ENCODE results near the gene EDN3.

Gene EDN3

DNA sequence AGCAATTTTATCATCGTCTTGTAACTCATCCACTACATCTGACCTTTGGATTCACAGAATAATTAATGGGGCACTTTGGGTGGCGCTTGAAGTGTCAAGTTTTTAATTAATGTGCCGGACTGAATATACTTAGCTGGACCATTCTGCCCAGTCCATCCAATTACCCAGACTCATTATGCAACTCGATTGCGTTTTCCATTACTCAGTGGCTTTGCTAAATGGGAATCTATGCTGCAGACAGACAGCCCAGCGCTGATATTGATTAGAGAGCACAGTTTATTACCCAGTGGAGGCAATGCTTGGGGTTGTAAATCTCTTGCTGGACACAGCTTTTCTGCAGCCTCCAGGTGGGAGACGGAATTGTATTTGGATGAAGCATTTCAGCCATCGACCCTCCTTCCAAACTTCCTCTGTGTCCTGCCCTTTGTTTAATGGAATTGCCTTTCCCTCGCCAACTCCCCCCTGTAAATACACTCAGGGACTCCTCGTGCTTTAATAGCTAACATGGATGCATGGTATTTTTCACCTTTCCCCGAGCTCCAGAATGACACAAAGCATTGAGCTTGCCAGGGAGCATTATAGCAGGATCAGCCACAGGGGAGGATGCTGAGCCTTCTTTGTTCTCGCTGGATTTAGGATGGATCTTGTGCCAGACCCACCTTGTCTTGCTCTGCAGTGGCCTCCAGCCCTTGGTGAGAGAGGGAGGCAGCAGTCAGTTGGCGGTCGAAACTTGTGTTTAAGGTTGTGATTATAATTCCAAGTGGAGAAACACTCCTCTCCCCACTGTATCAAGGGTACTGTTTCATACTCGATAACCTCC lies 59.7 kb downstream of the EDN3 start:
- Histone ChIP-seq H3K36me3 (ENCODE audit: low read length) (no peaks in the 10 kb centered on the region), H3K4me3 (ENCODE audit: insufficient read depth, low read length, poor library complexity, severe bottlenecking) (no peak overlapping the region), H3K4me2 (ENCODE audit: low read depth, low read length, poor library complexity, severe bottlenecking) (no peak overlapping the region), H4K20me1 (ENCODE audit: low read depth, low read length) (no peaks in the 10 kb centered on the region), H3K9ac (ENCODE audit: low read length) (no peak overlapping the region), H3F3A (ENCODE audit: insufficient read depth) (no peaks in the 10 kb centered on the region), H3K27ac (ENCODE audit: low read depth, low read length) (no peak overlapping the region), H3K27me3 (ENCODE audit: low read length) (no peaks in the 10 kb centered on the region), H2AFZ (ENCODE audit: low read depth, low read length, severe bottlenecking) (no peak overlapping the region), H3K9me3 (ENCODE audit: insufficient read depth, low read length) (no peaks in the 10 kb centered on the region), H3K79me2 (ENCODE audit: insufficient read depth, low read length) (no peaks in the 10 kb centered on the region), H3K9me2 (replicated peaks; ENCODE audit: insufficient read depth, low read length) (no peaks in the 10 kb centered on the region)
- TF ChIP-seq, protein P1, sequence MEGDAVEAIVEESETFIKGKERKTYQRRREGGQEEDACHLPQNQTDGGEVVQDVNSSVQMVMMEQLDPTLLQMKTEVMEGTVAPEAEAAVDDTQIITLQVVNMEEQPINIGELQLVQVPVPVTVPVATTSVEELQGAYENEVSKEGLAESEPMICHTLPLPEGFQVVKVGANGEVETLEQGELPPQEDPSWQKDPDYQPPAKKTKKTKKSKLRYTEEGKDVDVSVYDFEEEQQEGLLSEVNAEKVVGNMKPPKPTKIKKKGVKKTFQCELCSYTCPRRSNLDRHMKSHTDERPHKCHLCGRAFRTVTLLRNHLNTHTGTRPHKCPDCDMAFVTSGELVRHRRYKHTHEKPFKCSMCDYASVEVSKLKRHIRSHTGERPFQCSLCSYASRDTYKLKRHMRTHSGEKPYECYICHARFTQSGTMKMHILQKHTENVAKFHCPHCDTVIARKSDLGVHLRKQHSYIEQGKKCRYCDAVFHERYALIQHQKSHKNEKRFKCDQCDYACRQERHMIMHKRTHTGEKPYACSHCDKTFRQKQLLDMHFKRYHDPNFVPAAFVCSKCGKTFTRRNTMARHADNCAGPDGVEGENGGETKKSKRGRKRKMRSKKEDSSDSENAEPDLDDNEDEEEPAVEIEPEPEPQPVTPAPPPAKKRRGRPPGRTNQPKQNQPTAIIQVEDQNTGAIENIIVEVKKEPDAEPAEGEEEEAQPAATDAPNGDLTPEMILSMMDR (IDR thresholded peaks at IDR 0.05; ENCODE audit: insufficient read depth, low read length, poor library complexity, severe bottlenecking), result no peak
- no peak for TF ChIP-seq EZH2phosphoT487 (conservative IDR thresholded peaks at IDR 0.05; ENCODE audit: low read length)

DNA sequence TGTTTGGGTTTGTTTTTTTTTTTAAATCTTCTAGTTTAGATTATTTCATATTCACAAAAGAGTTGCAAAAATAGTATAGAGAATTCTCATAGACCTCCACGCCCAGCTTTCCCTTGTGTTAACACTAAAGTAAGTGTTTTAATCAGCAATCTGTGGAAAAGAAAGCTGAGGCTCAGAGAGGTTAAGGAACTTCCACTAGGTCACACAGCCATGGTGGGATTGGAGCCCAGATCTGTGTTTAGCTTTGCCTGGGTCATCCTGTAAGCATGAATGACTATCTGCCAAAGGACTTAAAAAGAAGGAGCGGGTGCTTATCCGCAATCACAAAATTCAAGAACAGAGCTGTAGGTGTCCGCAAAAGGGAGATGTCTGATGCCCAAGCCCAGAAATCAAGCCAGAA lies 60.5 kb downstream of the EDN3 start:
- H3F3A ChIP-seq (ENCODE audit: insufficient read depth), result no peaks in the 10 kb centered on the region
- TF ChIP-seq, protein P1 (IDR thresholded peaks at IDR 0.05; ENCODE audit: insufficient read depth, low read length, poor library complexity, severe bottlenecking), result no peak
- TF ChIP-seq EZH2phosphoT487 (conservative IDR thresholded peaks at IDR 0.05; ENCODE audit: low read length), result no peak
- H3K27me3 ChIP-seq (ENCODE audit: low read length), result no peaks in the 10 kb centered on the region
- no peaks in the 10 kb centered on the region for H3K79me2 ChIP-seq (ENCODE audit: insufficient read depth, low read length)
- no peaks in the 10 kb centered on the region for H3K9me3 ChIP-seq (ENCODE audit: insufficient read depth, low read length)
- H3K4me3 ChIP-seq (ENCODE audit: insufficient read depth, low read length, poor library complexity, severe bottlenecking), result no peak overlapping the region
- H4K20me1 ChIP-seq (ENCODE audit: low read depth, low read length), result no peaks in the 10 kb centered on the region
- H3K9me2 ChIP-seq (replicated peaks; ENCODE audit: insufficient read depth, low read length), result no peaks in the 10 kb centered on the region
- no peak overlapping the region for H3K9ac ChIP-seq (ENCODE audit: low read length)
- no peaks in the 10 kb centered on the region for H3K36me3 ChIP-seq (ENCODE audit: low read length)
- H2AFZ ChIP-seq (ENCODE audit: low read depth, low read length, severe bottlenecking), result no peak overlapping the region
- no peak overlapping the region for H3K4me2 ChIP-seq (ENCODE audit: low read depth, low read length, poor library complexity, severe bottlenecking)
- H3K27ac ChIP-seq (ENCODE audit: low read depth, low read length), result no peak overlapping the region

DNA sequence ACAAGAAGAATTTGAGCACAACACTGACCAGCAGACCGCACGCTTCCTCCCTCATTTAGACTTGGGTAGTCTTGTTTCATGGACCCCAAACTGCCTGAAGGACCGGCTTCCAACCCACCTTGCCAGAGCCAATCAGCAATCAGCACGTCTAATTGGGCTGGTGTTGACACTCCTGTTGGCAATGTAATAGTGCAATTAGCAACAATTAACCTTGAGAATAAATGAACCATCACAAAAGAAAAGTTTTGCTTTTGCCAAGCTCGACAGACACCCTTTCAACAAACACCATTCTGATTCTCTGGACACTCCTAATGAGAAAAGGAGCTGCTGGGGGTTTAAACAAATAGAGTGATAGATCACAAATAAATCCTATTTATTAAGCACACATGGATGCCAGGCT lies 61.0 kb downstream of the EDN3 start:
- Histone ChIP-seq H3K9ac (ENCODE audit: low read length) (no peak overlapping the region), H3K27me3 (ENCODE audit: low read length) (no peaks in the 10 kb centered on the region)
- TF ChIP-seq, protein P1 (IDR thresholded peaks at IDR 0.05; ENCODE audit: insufficient read depth, low read length, poor library complexity, severe bottlenecking), result no peak

More for the DNA sequence above, 61.0 kb downstream of the EDN3 start:
- no peak overlapping the region for H3K4me3 ChIP-seq (ENCODE audit: insufficient read depth, low read length, poor library complexity, severe bottlenecking)
- no peaks in the 10 kb centered on the region for H3K79me2 ChIP-seq (ENCODE audit: insufficient read depth, low read length)
- H3F3A ChIP-seq (ENCODE audit: insufficient read depth), result no peaks in the 10 kb centered on the region
- H3K27ac ChIP-seq (ENCODE audit: low read depth, low read length), result no peak overlapping the region
- no peaks in the 10 kb centered on the region for H3K9me3 ChIP-seq (ENCODE audit: insufficient read depth, low read length)
- H3K4me2 ChIP-seq (ENCODE audit: low read depth, low read length, poor library complexity, severe bottlenecking), result no peak overlapping the region
- H3K9me2 ChIP-seq (replicated peaks; ENCODE audit: insufficient read depth, low read length), result no peaks in the 10 kb centered on the region
- H3K36me3 ChIP-seq (ENCODE audit: low read length), result no peaks in the 10 kb centered on the region
- no peak overlapping the region for H2AFZ ChIP-seq (ENCODE audit: low read depth, low read length, severe bottlenecking)
- no peaks in the 10 kb centered on the region for H4K20me1 ChIP-seq (ENCODE audit: low read depth, low read length)
